Stimulated activated CD8-positive, alpha-beta memory T cell treated with anti-CD3 and anti-CD28 coated beads, Interleukin-12 subunit alpha, Interleukin-12 subunit beta, amount 100 ng/mL, for 24 hours (primary cell): Measurements from ENCODE around the gene SRP9.

Source experiments
- DNase-seq: peaks from one replicate; pipeline ENCODE4 v3.0.0-alpha.2; 2020; ENCODE audit errors: extremely low read depth

SRP9 gene

DNA sequence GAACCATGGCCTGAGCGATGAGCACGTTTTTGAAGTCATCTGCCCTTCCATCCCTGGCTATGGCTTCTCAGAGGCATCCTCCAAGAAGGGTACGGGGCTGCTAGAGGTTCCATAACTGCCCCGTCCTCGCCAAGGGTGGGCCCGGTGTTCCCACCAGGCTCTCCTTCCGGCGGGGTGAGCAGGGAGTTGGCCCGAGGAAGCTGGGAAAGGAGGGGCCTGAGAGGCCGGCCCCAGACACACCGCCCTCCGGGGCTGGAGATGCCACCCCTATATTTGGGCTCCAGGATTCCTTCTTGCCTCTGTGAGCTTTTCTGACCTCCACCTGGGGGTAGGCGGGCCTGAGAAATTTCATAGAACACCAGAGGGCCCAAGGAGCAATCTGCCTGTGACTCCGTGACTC, 61.2 kb downstream of the SRP9 start:
- no peak for DNase-seq
